K562 (cell line): ENCODE results near the gene RABGAP1L. TPM values are rescaled to one million over a fixed set of nuclear protein-coding genes. Genes with fewer than 3 reads are reported as not detected.

ENCODE experiments used
- ATAC-seq: fragments of 200-7000 bp; cut with Tn5 transposase; 3 replicates; pipeline ENCODE4 v1.9.1; 2020; ENCODE audit warnings: moderate library complexity
- BruUV-seq: library from RNA; stranded (reverse); fragments of 400-500 nt; replicated peaks from 2 replicates; lab custom pipeline; 2021; lab: Mats Ljungman, UMichigan
- CTCF ChIA-PET: fragments of 300-600 bp; formaldehyde crosslinking; extraction: SDS; loops from one replicate; lab custom pipeline; 2021; ENCODE audit warnings: low intra/inter-chr PET ratio; lab: Yijun Ruan, JAX
- POLR2A ChIA-PET: fragments of 300-600, 350-650 bp; sonication (Branson Sonifier 250); formaldehyde crosslinking; extraction: SDS; loops from one replicate; lab custom pipeline; 2021; ENCODE audit warnings: antibody characterized with exemption, inconsistent platforms; lab: Yijun Ruan, JAX
- DNase-seq, 4 experiments: peaks; one replicate each; pipeline versions ENCODE4 v3.0.0 to v3.0.0-alpha.2; 2011 to 2018; ENCODE audit warnings: low spot score in 3 of 4, mixed read lengths in 3 of 4; ENCODE audit errors: extremely low read depth in 1 of 4
- FAIRE-seq: peaks from 2 replicates; lab custom pipeline; 2011; peaks lifted over from hg19 to GRCh38; lab: Jason Lieb, UNC
- H2AFZ ChIP-seq: 2 replicates; pipeline ENCODE4 v1.6.0; 2011; ENCODE audit warnings: low read depth, low read length, control low read depth, inconsistent platforms
- H3K27ac ChIP-seq: fragments of 200-600 bp; 3 replicates; pipeline ENCODE4 v1.8.0; 2011; ENCODE audit warnings: low read depth, mild to moderate bottlenecking, control low read depth, inconsistent platforms, low read length, moderate library complexity, mixed read lengths; ENCODE audit errors: extremely low read depth
- H3K27me3 ChIP-seq, 2 experiments: fragments of 300-600 bp in 1 of 2; 2 replicates in 1 of 2; 3 replicates in 1 of 2; pipeline versions ENCODE4 v1.6.0 to v1.8.0; 2011; ENCODE audit warnings: inconsistent platforms in 2 of 2, low read length in 2 of 2, mild to moderate bottlenecking in 1 of 2, mixed read lengths in 1 of 2, moderate library complexity in 1 of 2; ENCODE audit not compliant: control insufficient read depth in 2 of 2, insufficient read depth in 2 of 2
- H3K36me3 ChIP-seq: fragments of 300-600 bp; 3 replicates; pipeline ENCODE4 v1.8.0; 2011; ENCODE audit warnings: mild to moderate bottlenecking, low read length, inconsistent platforms; ENCODE audit not compliant: control insufficient read depth, insufficient read depth
- H3K4me1 ChIP-seq, 2 experiments: fragments of 200-600 bp in 1 of 2; replicated peaks in 1 of 2; 2 replicates in 1 of 2; 3 replicates in 1 of 2; pipeline versions ENCODE4 v1.5.1 to v1.8.0; 2011; ENCODE audit warnings: inconsistent platforms in 2 of 2, low read length in 2 of 2, mild to moderate bottlenecking in 1 of 2, mixed read lengths in 1 of 2, moderate library complexity in 1 of 2; ENCODE audit not compliant: control insufficient read depth in 2 of 2, insufficient read depth in 2 of 2
- H3K4me2 ChIP-seq: 2 replicates; pipeline ENCODE4 v1.6.1; 2011; ENCODE audit warnings: low read length, control low read depth, inconsistent platforms, mixed read lengths; ENCODE audit not compliant: insufficient read depth
- H3K4me3 ChIP-seq: fragments of 200-600 bp; sonication (generic), shearing (Covaris generic); 2 replicates; pipeline ENCODE4 v1.5.1; 2016; ENCODE audit warnings: control low read depth, inconsistent platforms
- H3K79me2 ChIP-seq: fragments of 200-600 bp; 3 replicates; pipeline ENCODE4 v1.8.0; 2011; ENCODE audit warnings: low read length, inconsistent platforms; ENCODE audit not compliant: control insufficient read depth, insufficient read depth
- H3K9ac ChIP-seq, 2 experiments: 2 replicates each; pipeline versions ENCODE4 v1.6.0 to v1.6.1; 2011; ENCODE audit warnings: low read depth in 2 of 2, low read length in 2 of 2, control low read depth in 1 of 2, inconsistent platforms in 1 of 2, mild to moderate bottlenecking in 1 of 2, mixed read lengths in 1 of 2; ENCODE audit not compliant: insufficient read depth in 1 of 2
- H3K9me1 ChIP-seq: one replicate; pipeline ENCODE4 v1.6.0; 2011; ENCODE audit warnings: inconsistent platforms, mild to moderate bottlenecking, low read length, moderate library complexity; ENCODE audit not compliant: control insufficient read depth, insufficient read depth
- H3K9me3 ChIP-seq: replicated peaks from 2 replicates; pipeline ENCODE4 v1.5.1; 2011; ENCODE audit warnings: low read depth, low read length, inconsistent platforms; ENCODE audit not compliant: control insufficient read depth, insufficient read depth
- H4K20me1 ChIP-seq: replicated peaks from 2 replicates; pipeline ENCODE4 v1.6.1; 2011; ENCODE audit warnings: low read length, inconsistent platforms, mixed read lengths; ENCODE audit not compliant: control insufficient read depth, insufficient read depth
- CHCHD3 ChIP-seq: fragments of 250-450 bp; sonication (Bioruptor Pico); IDR thresholded peaks from 2 replicates; pipeline ENCODE4 v2.1.2; 2022; ENCODE audit warnings: mild to moderate bottlenecking
- MTA3 ChIP-seq: fragments of 450-650 bp; formaldehyde crosslinking; IDR thresholded peaks from 2 replicates; pipeline ENCODE4 v1.6.1; 2017; ENCODE audit warnings: mild to moderate bottlenecking, borderline replicate concordance
- MXD1 ChIP-seq: fragments of 250-450 bp; sonication (Bioruptor Pico); IDR thresholded peaks from 2 replicates; pipeline ENCODE4 v1.8.0; 2021; ENCODE audit warnings: borderline replicate concordance, mild to moderate bottlenecking, moderate library complexity; ENCODE audit not compliant: poor library complexity, severe bottlenecking
- PRPF4 ChIP-seq: fragments of 200-400 bp; formaldehyde crosslinking; IDR thresholded peaks from one replicate; pipeline ENCODE4 v1.6.1; 2017; ENCODE audit warnings: low read length, low read depth, mild to moderate bottlenecking; ENCODE audit not compliant: insufficient read depth, poor library complexity, severe bottlenecking
- SPI1 ChIP-seq: IDR thresholded peaks from 2 replicates; pipeline ENCODE4 v1.6.1; 2011; ENCODE audit warnings: low read depth, low read length, control low read depth, borderline replicate concordance
- TFAP4 ChIP-seq: sonication (generic); formaldehyde crosslinking; IDR thresholded peaks from 2 replicates; pipeline ENCODE4 v1.8.0; 2022; ENCODE audit warnings: missing genetic modification reagents, mild to moderate bottlenecking, moderate library complexity, borderline replicate concordance
- ZNF174 ChIP-seq: fragments of 250-450 bp; sonication (Bioruptor Pico); IDR thresholded peaks from 2 replicates; pipeline ENCODE4 v1.4.0; 2020; ENCODE audit warnings: mild to moderate bottlenecking
- ZNF76 ChIP-seq: fragments of 250-450 bp; sonication (Bioruptor Pico); IDR thresholded peaks from 2 replicates; pipeline ENCODE4 v1.4.0; 2020; ENCODE audit warnings: mild to moderate bottlenecking, moderate library complexity, borderline replicate concordance
- WGBS: fragments of 100-300 bp; shearing (Covaris generic); methylation state at CpG from one replicate; pipeline ENCODE4 v1.1.6; 2016; ENCODE audit warnings: low coverage, mixed read lengths; ENCODE audit not compliant: insufficient coverage; ENCODE audit errors: missing lambda C conversion rate; 5-methylcytosine and 5-hydroxymethylcytosine counted together
- in situ Hi-C: fragments of 300-500 bp; cut with MboI; formaldehyde crosslinking; loops from 4 replicates; pipeline ENCODE4 v1.15.0; 2018; ENCODE audit warnings: inconsistent platforms, mixed read lengths
- intact Hi-C: fragments of 100-400 bp; cut with micrococcal nuclease; formaldehyde crosslinking; loops from 2 replicates; pipeline ENCODE4 v1.14.2; 2022
- polyA plus RNA-seq, 8 experiments: library from polyadenylated mRNA; depleted of rRNA in 4 of 8; stranded (reverse) in 5 of 8; unstranded in 3 of 8; fragments of >200 nt; fragmentation: Nextera tagmentation in 2 of 8; fragmentation: Illumina TruSeq in 1 of 8; extraction: Ambion mirVana in 2 of 8; extraction: Trizol in 1 of 8; gene quantifications; 2 replicates each; pipeline versions ENCODE4 v1.2.1 to v1.2.3, GENCODE V29; 2011 to 2014; ENCODE audit warnings: inconsistent platforms in 1 of 8, missing spikeins in 1 of 8
- total RNA-seq, 7 experiments: library from RNA; depleted of rRNA in 6 of 7; stranded (reverse); fragments of >200 nt in 6 of 7; fragmentation: Illumina TruSeq in 2 of 7; extraction: Trizol in 2 of 7; gene quantifications; 2 replicates each; pipeline versions ENCODE4 v1.2.1 to v1.2.3, GENCODE V29; 2011 to 2021; ENCODE audit warnings: low replicate concordance in 1 of 7

Gene RABGAP1L
- total and polyA plus RNA-seq, 9 of the 15 experiments (the other 6 are each of a cell fraction or from before 2014, with no cell fraction given), result 16.5 to 44.9 (median 26.7) TPM

GRCh38 chr1:174841747-174842146 lies 682.4 kb downstream of the RABGAP1L start:
- POLR2A ChIA-PET, result no interaction called here
- Histone ChIP-seq H3K4me2 (no peak overlapping the region), H3K79me2 (no peaks in the 10 kb centered on the region), H3K27me3 (no peaks in the 10 kb centered on the region), H2AFZ (no peak overlapping the region), H3K4me3 (no peak overlapping the region), H3K9ac (no peak overlapping the region), H4K20me1 (no peaks in the 10 kb centered on the region), H3K4me1 (no peaks in the 10 kb centered on the region), H3K9me3 (0 out of 2 replicates have a peak, but pooled peaks cover 3% of the 10 kb centered on the region), H3K9me1 (no peaks in the 10 kb centered on the region), H3K36me3 (no peaks in the 10 kb centered on the region), H3K27ac (no peak overlapping the region)
- no TSS peak for BruUV-seq
- no peak for FAIRE-seq
- ATAC-seq, result no peak
- CTCF ChIA-PET, result interaction anchor here (0.6 kb wide), 1 partner anchor 624 kb away, joined by 4 read pairs; no protein-coding TSS in a partner anchor
- DNase-seq, result no peak
- in situ Hi-C loops (no loop called here), intact Hi-C loops (no loop called here)
- 9% methylated on average over 1 of the region's 1 CpG for WGBS
- TF ChIP-seq MTA3 (no peak), ZNF174 (CRISPR knock-in tag) (no peak), ZNF76 (CRISPR knock-in tag) (no peak), MXD1 (CRISPR knock-in tag) (no peak), CHCHD3 (CRISPR knock-in tag) (no peak), TFAP4 (CRISPR knock-in tag) (no peak), PRPF4 (no peak), SPI1 (no peak)
